Stomach (tissue), 4 donors: ENCODE results near the gene TRIM66.

Source experiments
- EP300 ChIP-seq: sonication (generic); formaldehyde crosslinking; IDR thresholded peaks from one replicate; pipeline ENCODE4 v1.6.1; 2017; ENCODE audit warnings: antibody characterized with exemption
- POLR2A ChIP-seq, 4 donors: fragments of 450-650 bp; IDR thresholded peaks; one replicate each; pipeline ENCODE4 v1.6.1; 2016; ENCODE audit warnings: antibody characterized with exemption in 4 of 4, control low read depth in 2 of 4, mild to moderate bottlenecking in 1 of 4, moderate library complexity in 1 of 4
- TF ChIP-seq, protein P1 (sequence below), 7 experiments: fragments of 450-650 bp in 4 of 7; fragments of 200-600 bp in 3 of 7; sonication (generic) in 3 of 7; IDR thresholded peaks; one replicate each; pipeline ENCODE4 v1.5.1; 2016 to 2019; ENCODE audit warnings: antibody characterized with exemption in 7 of 7, control low read depth in 2 of 7, mild to moderate bottlenecking in 1 of 7

- TF ChIP-seq, protein P1, sequence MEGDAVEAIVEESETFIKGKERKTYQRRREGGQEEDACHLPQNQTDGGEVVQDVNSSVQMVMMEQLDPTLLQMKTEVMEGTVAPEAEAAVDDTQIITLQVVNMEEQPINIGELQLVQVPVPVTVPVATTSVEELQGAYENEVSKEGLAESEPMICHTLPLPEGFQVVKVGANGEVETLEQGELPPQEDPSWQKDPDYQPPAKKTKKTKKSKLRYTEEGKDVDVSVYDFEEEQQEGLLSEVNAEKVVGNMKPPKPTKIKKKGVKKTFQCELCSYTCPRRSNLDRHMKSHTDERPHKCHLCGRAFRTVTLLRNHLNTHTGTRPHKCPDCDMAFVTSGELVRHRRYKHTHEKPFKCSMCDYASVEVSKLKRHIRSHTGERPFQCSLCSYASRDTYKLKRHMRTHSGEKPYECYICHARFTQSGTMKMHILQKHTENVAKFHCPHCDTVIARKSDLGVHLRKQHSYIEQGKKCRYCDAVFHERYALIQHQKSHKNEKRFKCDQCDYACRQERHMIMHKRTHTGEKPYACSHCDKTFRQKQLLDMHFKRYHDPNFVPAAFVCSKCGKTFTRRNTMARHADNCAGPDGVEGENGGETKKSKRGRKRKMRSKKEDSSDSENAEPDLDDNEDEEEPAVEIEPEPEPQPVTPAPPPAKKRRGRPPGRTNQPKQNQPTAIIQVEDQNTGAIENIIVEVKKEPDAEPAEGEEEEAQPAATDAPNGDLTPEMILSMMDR (IDR thresholded peaks at IDR 0.05): no peak
- TF ChIP-seq EP300 (no peak), POLR2A (IDR thresholded peaks at IDR 0.05) (no peak)
Measured at GRCh38 chr11:8661001-8661795, 21.3 kb downstream of the TRIM66 start.
